HG03520 (cell line): Measurements from ENCODE around the gene LINC01488.

Experiments
- ATAC-seq: cut with Tn5 transposase; IDR thresholded peaks from one replicate; pipeline ENCODE4 v1.9.1; 2021; ENCODE audit warnings: mild to moderate bottlenecking, moderate library complexity; ENCODE audit not compliant: unreplicated experiment

The LINC01488 gene

DNA sequence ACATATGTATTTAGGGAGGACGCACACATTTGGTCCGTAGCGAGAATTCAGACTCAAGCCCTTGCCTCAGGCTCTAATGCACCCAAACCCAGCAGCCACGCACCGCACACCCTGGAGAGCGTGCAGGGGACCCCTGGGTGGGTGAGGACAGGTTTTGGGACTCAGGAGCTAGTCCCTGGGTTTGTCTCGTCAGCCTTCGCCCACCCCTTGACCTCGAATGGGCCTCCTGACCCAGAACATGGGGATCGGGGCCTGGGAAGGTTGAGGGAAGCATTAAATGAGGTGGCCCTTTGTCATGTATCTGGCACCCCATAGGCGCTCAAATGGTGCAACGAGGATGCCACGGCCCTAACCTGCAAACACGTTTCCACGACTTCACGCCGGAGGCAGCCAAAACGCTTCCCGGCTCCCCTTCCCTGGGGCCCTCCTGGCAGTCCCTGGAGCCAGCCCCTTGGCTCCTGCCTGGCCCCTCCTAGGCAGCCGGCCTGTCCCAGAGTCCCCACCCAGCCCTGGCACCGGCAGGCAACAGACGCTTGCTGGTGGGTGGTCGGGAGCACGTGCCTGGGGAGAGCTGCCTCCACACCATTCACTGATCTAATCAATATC lies 5.5 kb upstream of the LINC01488 start:
- ATAC-seq: no peak

GRCh38 chr11:69476509-69476961 lies 4.9 kb upstream of the LINC01488 start:
- ATAC-seq: no peak

DNA sequence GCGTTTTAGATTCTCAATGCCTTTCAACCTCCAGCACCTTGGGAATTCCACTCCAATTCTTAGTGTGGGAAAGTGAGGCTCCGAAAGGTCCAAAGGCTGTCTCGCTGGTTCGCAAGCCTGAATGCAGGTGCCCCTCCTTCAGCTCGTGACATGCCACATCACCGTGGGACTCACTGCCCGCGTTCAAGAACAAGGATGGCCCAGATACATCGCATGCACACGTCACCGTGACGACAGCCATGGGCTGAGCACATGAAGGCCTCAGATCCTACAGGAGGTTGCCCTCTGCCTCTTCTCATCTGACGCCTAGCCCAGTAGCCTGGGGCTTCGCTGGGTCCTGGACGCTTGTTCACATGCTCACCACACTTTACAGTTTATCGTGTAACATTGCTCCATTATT lies 4.4 kb upstream of the LINC01488 start:
- ATAC-seq: no peak

GRCh38 chr11:69479591-69480271 lies 1.7 kb upstream of the LINC01488 start:
- ATAC-seq: no peak

GRCh38 chr11:69480547-69481392 lies 693 bp upstream of the LINC01488 start:
- ATAC-seq: no peak

DNA sequence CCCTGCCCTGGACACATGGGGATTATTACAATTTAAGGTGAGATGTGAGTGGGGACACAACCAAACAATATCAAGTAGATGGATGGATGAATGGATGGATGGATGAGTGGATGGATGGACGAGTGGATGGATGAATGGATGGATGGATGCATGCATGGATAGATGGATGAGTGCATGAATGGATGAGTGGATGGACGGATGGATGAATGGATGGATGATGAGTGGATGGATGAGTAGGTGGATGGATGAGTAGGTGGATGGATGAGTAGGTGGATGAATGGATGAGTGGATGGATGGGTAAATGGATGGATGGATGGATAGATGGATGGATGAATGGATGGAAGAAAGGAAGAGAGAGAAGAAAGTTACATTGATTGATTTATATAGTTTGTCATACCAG lies 859 bp downstream of the LINC01488 start:
- no peak for ATAC-seq

GRCh38 chr11:69483170-69483569 lies 1.7 kb downstream of the LINC01488 start:
- no peak for ATAC-seq

- no peak for ATAC-seq
Observed at GRCh38 chr11:69483691-69484426, 2.4 kb downstream of the LINC01488 start.

DNA sequence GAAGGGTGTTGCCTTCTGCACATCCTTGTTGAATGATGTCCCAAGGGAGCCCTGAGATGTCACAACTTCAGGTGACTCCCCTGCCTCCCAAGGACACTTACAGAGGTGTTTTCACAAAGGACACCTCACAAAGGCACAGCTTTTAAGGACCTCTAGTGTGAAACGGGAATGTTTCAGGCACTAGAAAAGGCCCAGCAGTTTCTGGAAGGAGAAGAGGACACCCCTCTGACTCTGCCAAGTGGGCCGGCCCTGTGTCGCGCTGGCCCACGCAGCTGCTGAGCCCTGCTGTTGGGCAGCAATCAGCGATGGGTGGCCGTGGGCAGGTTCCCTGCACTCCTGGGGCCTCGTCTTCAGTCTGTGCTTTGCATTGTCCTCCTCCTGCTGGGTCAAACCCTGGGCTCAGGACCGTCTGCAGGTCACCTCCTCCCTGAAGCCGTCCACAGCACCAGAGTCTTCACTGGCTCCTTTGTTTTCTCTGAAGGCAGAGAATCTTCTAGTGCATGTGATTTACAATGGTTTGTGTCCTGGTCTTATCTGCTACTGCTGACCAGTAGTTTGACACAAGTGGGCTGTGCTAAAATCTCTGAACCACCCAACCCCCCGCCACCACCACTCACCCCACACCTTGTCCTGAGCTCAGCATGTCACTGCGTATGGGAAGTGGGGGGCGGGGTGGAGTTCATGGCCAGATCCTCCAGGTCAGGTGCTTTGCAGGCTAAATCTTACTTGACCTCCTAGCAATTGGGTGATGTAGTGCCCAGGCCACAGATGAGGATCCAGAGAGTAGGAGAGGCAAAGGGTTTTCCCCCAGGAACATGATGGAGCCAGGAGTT lies 3.2 kb downstream of the LINC01488 start:
- no peak for ATAC-seq

DNA sequence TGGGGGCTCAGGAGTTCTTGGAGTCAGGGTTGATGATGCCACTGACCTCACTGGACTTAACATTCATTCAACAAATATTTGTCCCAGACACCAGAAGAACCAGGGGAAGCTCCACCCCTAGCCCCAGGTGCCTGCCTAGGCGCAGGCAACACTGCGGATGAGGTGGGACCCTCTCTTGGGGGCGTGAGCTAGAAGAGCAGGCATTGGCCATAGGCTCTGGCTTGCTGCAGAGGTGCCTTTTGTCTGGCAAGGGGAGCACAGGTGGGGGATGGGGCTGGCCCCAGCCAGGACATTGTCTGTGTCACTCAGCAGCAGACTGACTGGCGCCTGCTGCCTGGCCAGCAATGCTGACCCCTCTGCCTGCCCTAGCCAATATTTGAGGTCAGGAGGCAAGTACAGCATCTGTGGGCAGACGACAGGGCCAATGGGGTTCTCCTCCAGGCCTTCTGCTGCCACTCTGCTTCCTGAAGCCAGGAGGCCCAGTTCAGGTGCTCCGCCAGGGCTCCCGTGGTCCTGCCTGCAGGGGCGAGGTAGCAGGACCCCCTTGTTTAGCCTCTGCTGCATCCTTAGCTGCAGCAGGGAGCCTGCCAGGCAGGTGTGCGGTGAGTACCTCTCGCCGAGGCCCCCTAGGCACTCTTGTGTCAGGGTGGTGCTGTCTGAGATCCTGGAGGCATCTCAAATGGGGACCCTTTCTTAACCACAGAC lies 4.0 kb downstream of the LINC01488 start:
- ATAC-seq: no peak

DNA sequence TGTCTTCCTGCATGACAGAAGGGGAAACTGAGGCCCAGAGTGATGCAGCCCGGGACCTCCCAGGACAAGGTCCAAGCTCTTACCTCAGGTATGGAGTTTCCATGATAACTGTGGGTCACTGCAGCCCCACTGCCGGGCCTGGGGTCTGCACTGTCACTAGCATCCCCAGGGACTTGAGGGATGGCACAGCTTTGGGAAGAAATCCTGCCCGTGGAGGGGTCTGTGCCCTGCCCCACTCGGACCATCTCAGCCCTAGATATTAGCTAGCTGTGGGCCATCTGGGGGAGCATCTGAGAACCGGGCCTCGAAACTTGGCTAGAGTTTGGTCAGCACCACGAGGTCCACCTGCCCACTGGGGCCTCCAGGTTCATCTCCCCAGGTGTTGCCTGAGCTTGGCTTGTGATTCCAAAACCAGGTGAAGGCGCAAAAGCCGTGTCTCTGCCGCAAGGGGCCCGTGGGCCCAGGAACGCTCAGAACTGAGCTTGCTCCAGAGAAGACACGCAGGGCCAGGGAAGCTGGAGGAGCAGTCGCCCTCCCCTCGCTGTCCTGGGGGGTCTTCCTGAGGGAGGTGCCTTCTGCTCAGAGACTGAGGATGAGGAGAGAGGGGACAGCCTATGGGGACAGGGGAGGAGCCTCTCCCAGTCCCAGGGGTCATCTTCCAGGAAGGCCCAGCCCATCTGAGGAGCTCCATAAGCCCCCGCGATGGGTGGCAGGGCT lies 4.8 kb downstream of the LINC01488 start:
- ATAC-seq: no peak

- ATAC-seq: no peak
Observed at GRCh38 chr11:69486773-69487291, 5.4 kb downstream of the LINC01488 start.

- no peak for ATAC-seq
Observed at GRCh38 chr11:69487391-69487790, 5.9 kb downstream of the LINC01488 start.

DNA sequence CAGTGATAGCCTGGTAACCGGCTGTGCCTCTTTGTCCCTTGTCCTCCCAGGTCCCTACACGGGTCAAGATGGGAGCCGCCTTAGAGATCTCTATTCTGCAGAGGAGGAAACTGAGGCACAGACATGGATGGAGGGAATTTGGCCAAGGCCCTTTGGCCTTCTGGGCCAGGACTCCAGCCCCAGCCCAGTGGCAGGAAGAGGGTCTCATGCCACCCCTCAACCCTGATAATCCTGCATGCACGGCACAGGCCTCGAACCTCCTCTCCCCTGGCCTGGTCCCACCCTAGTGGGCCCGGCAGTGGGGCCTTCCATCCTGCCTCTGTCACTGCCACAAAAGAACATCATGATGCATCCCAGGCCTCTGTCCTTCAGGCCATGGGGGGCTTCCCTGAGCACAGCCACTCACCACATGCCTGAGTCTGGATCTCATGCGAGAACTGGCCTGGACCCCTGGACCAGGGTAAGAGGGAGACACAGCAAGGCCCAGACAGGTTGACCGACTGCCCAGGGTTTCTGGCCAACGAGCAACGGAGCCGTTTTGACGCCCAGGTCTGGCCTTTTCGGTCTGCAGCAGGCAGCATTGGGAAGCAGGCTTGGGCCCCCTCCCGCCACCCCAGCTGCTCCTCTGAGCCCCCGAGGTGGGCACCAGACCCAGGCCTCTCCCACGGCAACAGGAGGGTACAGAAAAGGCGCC lies 6.5 kb downstream of the LINC01488 start:
- no peak for ATAC-seq

- ATAC-seq: no peak
Observed at GRCh38 chr11:69488543-69488940, 7.1 kb downstream of the LINC01488 start.

DNA sequence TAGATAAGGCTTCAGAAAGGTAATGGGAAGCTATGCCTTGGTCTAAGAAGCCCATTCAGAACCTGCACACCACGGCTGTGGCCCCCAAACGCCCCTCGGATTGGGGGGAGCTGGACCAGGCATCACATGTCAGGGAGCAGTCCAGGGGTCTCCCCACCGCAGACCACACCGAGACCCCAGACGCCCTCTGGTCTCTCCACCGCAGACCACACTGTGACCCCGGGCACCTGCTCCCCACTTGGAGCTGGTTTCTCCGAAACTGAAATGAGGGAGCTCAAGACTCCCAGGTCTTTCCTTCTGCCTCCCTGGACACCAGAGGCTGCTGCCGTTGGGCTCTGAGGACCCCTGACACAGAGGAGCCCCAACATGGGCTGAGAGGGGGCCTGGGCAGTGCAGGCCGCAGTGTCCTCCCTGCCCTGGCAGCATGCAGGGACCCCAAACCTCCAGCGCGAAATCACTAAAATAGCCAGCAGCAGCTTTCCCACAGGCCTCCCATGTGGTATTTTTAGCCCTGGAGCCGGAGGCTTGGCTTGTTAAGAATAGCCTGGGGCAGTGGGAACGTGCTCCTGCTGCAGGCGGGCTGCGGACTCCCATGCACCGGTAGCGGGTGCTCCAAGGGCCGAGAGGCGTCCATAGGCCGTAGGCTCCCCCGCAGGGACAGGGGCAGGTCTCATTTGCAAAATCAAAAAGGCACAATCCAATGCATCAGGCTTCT lies 7.7 kb downstream of the LINC01488 start:
- ATAC-seq: no peak

DNA sequence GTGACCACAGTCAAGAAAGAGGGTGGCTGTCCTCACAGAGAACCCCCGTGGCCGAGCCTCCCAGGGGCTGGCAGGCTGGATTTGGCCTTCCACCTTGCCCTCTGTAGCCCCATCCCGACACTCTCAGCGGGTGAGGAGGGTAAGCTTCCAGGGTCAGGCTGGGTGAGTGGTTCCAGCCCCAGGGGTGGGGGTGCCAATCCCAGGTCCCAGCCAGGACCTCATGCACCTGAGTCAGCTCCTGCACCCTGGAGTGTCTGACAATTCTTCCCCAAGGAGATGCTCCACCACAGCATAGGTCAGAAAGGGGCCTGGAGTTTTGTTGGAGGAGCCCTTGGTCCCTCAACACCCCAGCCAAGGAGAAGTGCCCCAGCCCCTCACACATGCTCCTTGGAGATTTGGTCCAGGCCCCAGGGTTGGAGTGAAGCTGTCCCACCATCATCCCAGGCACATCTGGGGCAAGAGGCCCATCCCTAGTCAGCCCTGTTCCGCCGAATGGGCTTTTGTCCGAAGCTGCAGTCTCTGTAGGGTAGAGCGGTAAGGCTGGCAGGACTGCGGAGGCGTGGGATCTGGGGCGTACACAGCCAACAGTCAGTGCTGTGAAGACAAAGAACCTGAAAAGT lies 8.4 kb downstream of the LINC01488 start:
- ATAC-seq: no peak
